Neural cell (in vitro differentiated cells): Measurements from ENCODE around the gene ANKDD1B. TPM values are rescaled to one million over a fixed set of nuclear protein-coding genes. Genes with fewer than 3 reads are reported as not detected.
"Not testable (repeated sequence)": the region's sequence is repeated elsewhere in the genome, so short reads cannot be mapped to it uniquely, and the experiment has no call there.

Experiments
- H2AFZ ChIP-seq: fragments of 200-600, 300-800 bp; sonication (generic), shearing (Covaris generic); 2 replicates; pipeline ENCODE4 v1.6.0; 2014; ENCODE audit warnings: low read depth, mild to moderate bottlenecking, antibody characterized with exemption, low read length, moderate library complexity
- H3F3A ChIP-seq: fragments of 200-600 bp; shearing (Covaris generic); 2 replicates; pipeline ENCODE4 v1.6.1; 2016; ENCODE audit warnings: mild to moderate bottlenecking, moderate library complexity, mixed read lengths, antibody characterized with exemption, low read length; ENCODE audit not compliant: insufficient read depth, poor library complexity, severe bottlenecking
- H3K27ac ChIP-seq: fragments of 200-600, 300-800 bp; sonication (generic), shearing (Covaris generic); 2 replicates; pipeline ENCODE4 v1.5.1; 2014; ENCODE audit warnings: mild to moderate bottlenecking, low read length, moderate library complexity
- H3K27me3 ChIP-seq: fragments of 300-800, 200-600 bp; sonication (generic), shearing (Covaris generic); 2 replicates; pipeline ENCODE4 v1.6.0; 2014; ENCODE audit warnings: mild to moderate bottlenecking, low read depth, low read length, moderate library complexity; ENCODE audit not compliant: insufficient read depth
- H3K36me3 ChIP-seq: fragments of 300-800, 200-600 bp; sonication (generic), shearing (Covaris generic); 2 replicates; pipeline ENCODE4 v1.5.1; 2014; ENCODE audit warnings: mild to moderate bottlenecking, antibody characterized with exemption, low read length, moderate library complexity; ENCODE audit not compliant: insufficient read depth
- H3K4me2 ChIP-seq: fragments of 300-800, 200-600 bp; sonication (generic), shearing (Covaris generic); 2 replicates; pipeline ENCODE4 v1.6.0; 2014; ENCODE audit warnings: mild to moderate bottlenecking, low read length
- H3K4me3 ChIP-seq: fragments of 300-800, 200-600 bp; sonication (generic), shearing (Covaris generic); 2 replicates; pipeline ENCODE4 v1.5.1; 2014; ENCODE audit warnings: mild to moderate bottlenecking, low read length, moderate library complexity
- H3K79me2 ChIP-seq: fragments of 200-600 bp; shearing (Covaris generic); replicated peaks from 2 replicates; pipeline ENCODE4 v1.6.0; 2014; ENCODE audit warnings: mild to moderate bottlenecking, low read length, moderate library complexity; ENCODE audit not compliant: insufficient read depth
- H3K9ac ChIP-seq: fragments of 300-800, 200-600 bp; sonication (generic), shearing (Covaris generic); 2 replicates; pipeline ENCODE4 v1.6.1; 2016; ENCODE audit warnings: mild to moderate bottlenecking, low read length, mixed read lengths
- H3K9me2 ChIP-seq: fragments of 200-600 bp; shearing (Covaris generic); 2 replicates; pipeline ENCODE4 v1.6.1; 2016; ENCODE audit warnings: mild to moderate bottlenecking, low read length, mixed read lengths; ENCODE audit not compliant: insufficient read depth
- H3K9me3 ChIP-seq: fragments of 200-600, 300-800 bp; sonication (generic), shearing (Covaris generic); 2 replicates; pipeline ENCODE4 v1.6.1; 2016; ENCODE audit warnings: mild to moderate bottlenecking, mixed run types, low read length, moderate library complexity, mixed read lengths
- H4K20me1 ChIP-seq: fragments of 200-600 bp; shearing (Covaris generic); 2 replicates; pipeline ENCODE4 v1.6.1; 2016; ENCODE audit warnings: mild to moderate bottlenecking, mixed run types; ENCODE audit not compliant: insufficient read depth
- EP300 ChIP-seq: fragments of 450-650 bp; conservative IDR thresholded peaks from 2 replicates; pipeline ENCODE4 v1.6.1; 2014; ENCODE audit warnings: antibody characterized with exemption, mild to moderate bottlenecking, moderate library complexity; ENCODE audit not compliant: poor library complexity, severe bottlenecking
- EZH2 ChIP-seq: fragments of 200-600, 300-800 bp; shearing (Covaris generic), sonication (generic); IDR thresholded peaks from 2 replicates; pipeline ENCODE4 v1.6.1; 2014; ENCODE audit warnings: antibody characterized with exemption, low read length, borderline replicate concordance, mild to moderate bottlenecking; ENCODE audit not compliant: insufficient read depth, poor library complexity, severe bottlenecking
- MXI1 ChIP-seq: fragments of 450-650 bp; conservative IDR thresholded peaks from 2 replicates; pipeline ENCODE4 v1.6.1; 2014; ENCODE audit warnings: antibody characterized with exemption, mild to moderate bottlenecking; ENCODE audit not compliant: poor library complexity, severe bottlenecking
- POLR2AphosphoS5 ChIP-seq: IDR thresholded peaks from 2 replicates; pipeline ENCODE4 v1.6.1; 2012
- RAD21 ChIP-seq: fragments of 450-650 bp; conservative IDR thresholded peaks from 2 replicates; pipeline ENCODE4 v1.6.1; 2014; ENCODE audit warnings: antibody characterized with exemption, mild to moderate bottlenecking, moderate library complexity
- SMC3 ChIP-seq: fragments of 450-650 bp; conservative IDR thresholded peaks from 2 replicates; pipeline ENCODE4 v1.6.1; 2014; ENCODE audit warnings: antibody characterized with exemption, mild to moderate bottlenecking, moderate library complexity; ENCODE audit not compliant: poor library complexity
- TAF1 ChIP-seq: IDR thresholded peaks from 2 replicates; pipeline ENCODE4 v1.6.1; 2012; ENCODE audit warnings: low read depth
- polyA plus RNA-seq: library from polyadenylated mRNA; depleted of rRNA; stranded (reverse); fragments of >200 nt; gene quantifications from 2 replicates; pipeline ENCODE4 v1.2.3, GENCODE V29; 2014
- TF ChIP-seq, protein P1 (sequence below): IDR thresholded peaks from 2 replicates; pipeline ENCODE4 v1.6.1; 2012; ENCODE audit warnings: borderline replicate concordance
- TF ChIP-seq, protein P2 (sequence below): fragments of 450-650 bp; IDR thresholded peaks from 2 replicates; pipeline ENCODE4 v1.5.1; 2014; ENCODE audit warnings: antibody characterized with exemption, mild to moderate bottlenecking, moderate library complexity; ENCODE audit not compliant: poor library complexity, severe bottlenecking

The ANKDD1B gene
- polyA plus RNA-seq, 1 donor from 2014 or later: 0.37 TPM

DNA sequence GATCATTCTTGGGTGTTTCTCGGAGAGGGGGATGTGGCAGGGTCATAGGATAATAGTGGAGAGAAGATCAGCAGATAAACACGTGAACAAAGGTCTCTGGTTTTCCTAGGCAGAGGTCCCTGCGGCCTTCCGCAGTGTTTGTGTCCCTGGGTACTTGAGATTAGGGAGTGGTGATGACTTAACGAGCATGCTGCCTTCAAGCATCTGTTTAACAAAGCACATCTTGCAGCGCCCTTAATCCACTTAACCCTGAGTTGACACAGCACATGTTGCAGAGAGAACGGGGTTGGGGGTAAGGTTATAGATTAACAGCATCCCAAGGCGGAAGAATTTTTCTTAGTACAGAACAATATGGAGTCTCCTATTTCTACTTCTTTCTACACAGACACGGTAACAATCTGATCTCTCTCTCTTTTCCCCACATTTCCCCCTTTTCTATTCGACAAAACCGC lies 368 bp upstream of the ANKDD1B start:
- H3F3A ChIP-seq, H3K27ac ChIP-seq, H3K4me2 ChIP-seq, H3K79me2 ChIP-seq, H3K9ac ChIP-seq, H3K9me2 ChIP-seq, H2AFZ ChIP-seq, H3K36me3 ChIP-seq, H3K9me3 ChIP-seq, H4K20me1 ChIP-seq: not testable (repeated sequence)
- Histone ChIP-seq H3K27me3 (peaks cover 11% of the 10 kb centered on the region), H3K4me3 (peak overlapping the region; percentile 49)

DNA sequence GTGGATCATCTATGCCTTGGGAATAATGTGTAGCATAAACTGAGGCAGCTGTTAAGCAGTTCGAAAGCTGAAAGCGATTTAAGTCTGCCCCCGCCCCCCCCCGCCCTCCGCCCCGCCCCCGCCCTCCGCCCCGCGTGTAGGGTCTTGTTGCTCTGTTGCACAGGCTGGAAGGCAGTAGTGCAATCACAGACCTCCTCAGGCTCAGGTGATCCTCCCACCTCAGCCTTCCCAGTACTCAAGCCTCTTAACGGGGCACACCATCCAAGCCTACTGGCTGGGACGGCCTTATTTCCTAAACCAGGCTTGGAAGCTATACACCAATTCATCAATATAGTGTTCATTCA lies 945 bp downstream of the ANKDD1B start:
- no peaks in the 10 kb centered on the region for H3K79me2 ChIP-seq
- no peak overlapping the region for H2AFZ ChIP-seq
- no peak overlapping the region for H3K4me2 ChIP-seq
- H3K36me3 ChIP-seq: no peaks in the 10 kb centered on the region
- no peaks in the 10 kb centered on the region for H3K9me3 ChIP-seq
- no peaks in the 10 kb centered on the region for H3F3A ChIP-seq
- no peak overlapping the region for H3K4me3 ChIP-seq
- no peak overlapping the region for H3K9ac ChIP-seq
- TF ChIP-seq EP300: no peak
- H3K27ac ChIP-seq: no peak overlapping the region
- no peaks in the 10 kb centered on the region for H3K9me2 ChIP-seq
- peaks cover 11% of the 10 kb centered on the region for H3K27me3 ChIP-seq
- no peaks in the 10 kb centered on the region for H4K20me1 ChIP-seq

DNA sequence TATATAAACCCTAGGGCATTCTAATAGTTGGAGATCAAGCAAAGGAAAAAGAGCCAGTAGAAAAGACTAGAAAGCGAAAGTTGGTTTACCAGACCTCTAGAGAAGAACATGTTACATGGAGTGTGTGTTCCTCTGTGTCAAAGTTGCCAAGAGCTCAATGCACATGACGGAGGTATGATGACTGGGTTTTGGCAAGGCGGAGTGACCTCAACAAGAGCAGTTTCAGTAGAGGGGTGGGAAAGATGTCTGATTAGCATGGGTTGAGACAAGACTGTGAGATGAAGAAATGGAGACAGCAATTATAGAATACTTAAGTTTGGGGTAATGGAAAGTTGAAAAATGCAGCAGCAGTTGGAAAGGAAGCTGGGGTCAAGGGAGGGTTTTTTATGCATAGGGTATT lies 1.6 kb downstream of the ANKDD1B start:
- no peaks in the 10 kb centered on the region for H3K36me3 ChIP-seq

More for the DNA sequence above, 1.6 kb downstream of the ANKDD1B start:
- Histone ChIP-seq H3K4me2 (no peak overlapping the region), H3K9me3 (no peaks in the 10 kb centered on the region), H2AFZ (no peak overlapping the region), H3K9ac (no peak overlapping the region), H3F3A (no peaks in the 10 kb centered on the region), H3K9me2 (no peaks in the 10 kb centered on the region), H3K27ac (no peak overlapping the region), H3K27me3 (peaks cover 11% of the 10 kb centered on the region), H4K20me1 (no peaks in the 10 kb centered on the region), H3K79me2 (no peaks in the 10 kb centered on the region), H3K4me3 (no peak overlapping the region)
- TF ChIP-seq TAF1: no peak
- TF ChIP-seq, protein P1, sequence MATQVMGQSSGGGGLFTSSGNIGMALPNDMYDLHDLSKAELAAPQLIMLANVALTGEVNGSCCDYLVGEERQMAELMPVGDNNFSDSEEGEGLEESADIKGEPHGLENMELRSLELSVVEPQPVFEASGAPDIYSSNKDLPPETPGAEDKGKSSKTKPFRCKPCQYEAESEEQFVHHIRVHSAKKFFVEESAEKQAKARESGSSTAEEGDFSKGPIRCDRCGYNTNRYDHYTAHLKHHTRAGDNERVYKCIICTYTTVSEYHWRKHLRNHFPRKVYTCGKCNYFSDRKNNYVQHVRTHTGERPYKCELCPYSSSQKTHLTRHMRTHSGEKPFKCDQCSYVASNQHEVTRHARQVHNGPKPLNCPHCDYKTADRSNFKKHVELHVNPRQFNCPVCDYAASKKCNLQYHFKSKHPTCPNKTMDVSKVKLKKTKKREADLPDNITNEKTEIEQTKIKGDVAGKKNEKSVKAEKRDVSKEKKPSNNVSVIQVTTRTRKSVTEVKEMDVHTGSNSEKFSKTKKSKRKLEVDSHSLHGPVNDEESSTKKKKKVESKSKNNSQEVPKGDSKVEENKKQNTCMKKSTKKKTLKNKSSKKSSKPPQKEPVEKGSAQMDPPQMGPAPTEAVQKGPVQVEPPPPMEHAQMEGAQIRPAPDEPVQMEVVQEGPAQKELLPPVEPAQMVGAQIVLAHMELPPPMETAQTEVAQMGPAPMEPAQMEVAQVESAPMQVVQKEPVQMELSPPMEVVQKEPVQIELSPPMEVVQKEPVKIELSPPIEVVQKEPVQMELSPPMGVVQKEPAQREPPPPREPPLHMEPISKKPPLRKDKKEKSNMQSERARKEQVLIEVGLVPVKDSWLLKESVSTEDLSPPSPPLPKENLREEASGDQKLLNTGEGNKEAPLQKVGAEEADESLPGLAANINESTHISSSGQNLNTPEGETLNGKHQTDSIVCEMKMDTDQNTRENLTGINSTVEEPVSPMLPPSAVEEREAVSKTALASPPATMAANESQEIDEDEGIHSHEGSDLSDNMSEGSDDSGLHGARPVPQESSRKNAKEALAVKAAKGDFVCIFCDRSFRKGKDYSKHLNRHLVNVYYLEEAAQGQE: no peak
- no peak for TF ChIP-seq POLR2AphosphoS5
- TF ChIP-seq EZH2: no peak
- TF ChIP-seq, protein P2, sequence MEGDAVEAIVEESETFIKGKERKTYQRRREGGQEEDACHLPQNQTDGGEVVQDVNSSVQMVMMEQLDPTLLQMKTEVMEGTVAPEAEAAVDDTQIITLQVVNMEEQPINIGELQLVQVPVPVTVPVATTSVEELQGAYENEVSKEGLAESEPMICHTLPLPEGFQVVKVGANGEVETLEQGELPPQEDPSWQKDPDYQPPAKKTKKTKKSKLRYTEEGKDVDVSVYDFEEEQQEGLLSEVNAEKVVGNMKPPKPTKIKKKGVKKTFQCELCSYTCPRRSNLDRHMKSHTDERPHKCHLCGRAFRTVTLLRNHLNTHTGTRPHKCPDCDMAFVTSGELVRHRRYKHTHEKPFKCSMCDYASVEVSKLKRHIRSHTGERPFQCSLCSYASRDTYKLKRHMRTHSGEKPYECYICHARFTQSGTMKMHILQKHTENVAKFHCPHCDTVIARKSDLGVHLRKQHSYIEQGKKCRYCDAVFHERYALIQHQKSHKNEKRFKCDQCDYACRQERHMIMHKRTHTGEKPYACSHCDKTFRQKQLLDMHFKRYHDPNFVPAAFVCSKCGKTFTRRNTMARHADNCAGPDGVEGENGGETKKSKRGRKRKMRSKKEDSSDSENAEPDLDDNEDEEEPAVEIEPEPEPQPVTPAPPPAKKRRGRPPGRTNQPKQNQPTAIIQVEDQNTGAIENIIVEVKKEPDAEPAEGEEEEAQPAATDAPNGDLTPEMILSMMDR: no peak
- TF ChIP-seq RAD21: no peak
- no peak for TF ChIP-seq SMC3
- TF ChIP-seq MXI1: no peak
- TF ChIP-seq EP300: no peak
